SU-DHL-6 (cell line): ENCODE data around the gene MTMR2.

Source experiments
- H2AFZ ChIP-seq: fragments of 200-600 bp; sonication (generic); 2 replicates; pipeline ENCODE4 v1.6.1; 2014; ENCODE audit warnings: low read depth, mild to moderate bottlenecking, moderate library complexity, mixed read lengths, antibody characterized with exemption, low read length; ENCODE audit not compliant: severe bottlenecking
- H3F3A ChIP-seq: fragments of 200-600 bp; shearing (Covaris generic); 2 replicates; pipeline ENCODE4 v1.6.0; 2016; ENCODE audit warnings: antibody characterized with exemption, mild to moderate bottlenecking; ENCODE audit not compliant: insufficient read depth
- H3K27ac ChIP-seq: fragments of 200-600 bp; sonication (generic); 2 replicates; pipeline ENCODE4 v1.5.1; 2016; ENCODE audit warnings: low read depth, mild to moderate bottlenecking, low read length, moderate library complexity, mixed read lengths
- H3K27me3 ChIP-seq: fragments of 200-600 bp; sonication (generic), shearing (Covaris generic); 2 replicates; pipeline ENCODE4 v1.6.0; 2014; ENCODE audit warnings: mild to moderate bottlenecking, low read length
- H3K36me3 ChIP-seq: fragments of 200-600 bp; sonication (generic); 2 replicates; pipeline ENCODE4 v1.6.1; 2014; ENCODE audit warnings: mild to moderate bottlenecking, low read length, mixed read lengths
- H3K4me2 ChIP-seq: fragments of 300-600, 200-600 bp; shearing (Covaris generic), sonication (generic); 2 replicates; pipeline ENCODE4 v1.6.0; 2014; ENCODE audit warnings: low read length, low read depth, mild to moderate bottlenecking; ENCODE audit not compliant: poor library complexity, severe bottlenecking
- H3K4me3 ChIP-seq: fragments of 200-600 bp; sonication (generic); 2 replicates; pipeline ENCODE4 v1.5.1; 2014; ENCODE audit warnings: antibody characterized with exemption, low read length, mild to moderate bottlenecking, mixed read lengths; ENCODE audit not compliant: insufficient read depth, poor library complexity, severe bottlenecking
- H3K79me2 ChIP-seq: fragments of 200-600 bp; sonication (generic); 2 replicates; pipeline ENCODE4 v1.6.1; 2014; ENCODE audit warnings: mild to moderate bottlenecking, low read length, moderate library complexity; ENCODE audit not compliant: insufficient read depth
- H3K9ac ChIP-seq: fragments of 200-600 bp; sonication (generic); 2 replicates; pipeline ENCODE4 v1.7.0; 2014; ENCODE audit warnings: mild to moderate bottlenecking, low read length
- H3K9me2 ChIP-seq: fragments of 200-600 bp; sonication (generic); replicated peaks from 2 replicates; pipeline ENCODE4 v1.6.1; 2014; ENCODE audit warnings: low read length; ENCODE audit not compliant: insufficient read depth
- H3K9me3 ChIP-seq: fragments of 200-600 bp; sonication (generic); 2 replicates; pipeline ENCODE4 v1.6.1; 2014; ENCODE audit warnings: low read length, mixed read lengths; ENCODE audit not compliant: insufficient read depth
- H4K20me1 ChIP-seq: fragments of 200-600 bp; sonication (generic); 2 replicates; pipeline ENCODE4 v1.6.1; 2014; ENCODE audit warnings: low read depth, mild to moderate bottlenecking, antibody characterized with exemption, low read length, moderate library complexity, mixed read lengths
- CTCF ChIP-seq: fragments of 200-600 bp; sonication (generic); IDR thresholded peaks from one replicate; pipeline ENCODE4 v1.5.1; 2017; ENCODE audit warnings: antibody characterized with exemption, mild to moderate bottlenecking, low read length, moderate library complexity; ENCODE audit not compliant: insufficient read depth, poor library complexity, severe bottlenecking
- EZH2phosphoT487 ChIP-seq: fragments of 200-600 bp; sonication (generic), shearing (Covaris generic); conservative IDR thresholded peaks from 2 replicates; pipeline ENCODE4 v1.6.1; 2018; ENCODE audit warnings: mild to moderate bottlenecking, antibody characterized with exemption, low read length, moderate library complexity, mixed read lengths

MTMR2 gene

GRCh38 chr11:95849087-95849825 is 74.7 kb downstream of the MTMR2 start:
- no peaks in the 10 kb centered on the region for H3K9me2 ChIP-seq
- no peak overlapping the region for H3K27ac ChIP-seq
- H3K79me2 ChIP-seq = no peaks in the 10 kb centered on the region
- TF ChIP-seq EZH2phosphoT487 (no peak), CTCF (peak; percentile 20)
- H3K36me3 ChIP-seq = peaks cover 11% of the 10 kb centered on the region; the same call in 1 of the 2 replicates
- H3K9me3 ChIP-seq = no peaks in the 10 kb centered on the region
- no peak overlapping the region for H3K4me3 ChIP-seq
- H4K20me1 ChIP-seq = no peaks in the 10 kb centered on the region
- H2AFZ ChIP-seq = no peak overlapping the region
- H3F3A ChIP-seq = no peaks in the 10 kb centered on the region
- no peaks in the 10 kb centered on the region for H3K27me3 ChIP-seq
- H3K9ac ChIP-seq = no peak overlapping the region
- H3K4me2 ChIP-seq = no peak overlapping the region

- TF ChIP-seq CTCF (no peak), EZH2phosphoT487 (no peak)
- Histone ChIP-seq H2AFZ (no peak overlapping the region), H3K9me2 (no peaks in the 10 kb centered on the region), H3K9ac (no peak overlapping the region), H3K27me3 (no peaks in the 10 kb centered on the region), H3K27ac (no peak overlapping the region), H3K79me2 (no peaks in the 10 kb centered on the region), H3K4me2 (no peak overlapping the region), H3K9me3 (no peaks in the 10 kb centered on the region), H4K20me1 (no peaks in the 10 kb centered on the region), H3K4me3 (no peak overlapping the region), H3F3A (no peaks in the 10 kb centered on the region; the same call in 1 of the 2 replicates), H3K36me3 (peaks cover 22% of the 10 kb centered on the region; the same call in 1 of the 2 replicates)
These were observed 78.7 kb downstream of the MTMR2 start for GRCh38 chr11:95845167-95845566.

- H3F3A ChIP-seq = 0 out of 2 replicates have a peak, but pooled peaks cover 2% of the 10 kb centered on the region
- H3K27ac ChIP-seq = no peak overlapping the region
- H3K36me3 ChIP-seq = peaks cover 51% of the 10 kb centered on the region; the same call in 1 of the 2 replicates
These were observed 88.0 kb downstream of the MTMR2 start for GRCh38 chr11:95835768-95836488.

More at GRCh38 chr11:95835768-95836488, 88.0 kb downstream of the MTMR2 start:
- H3K27me3 ChIP-seq = no peaks in the 10 kb centered on the region
- H3K9me2 ChIP-seq = no peaks in the 10 kb centered on the region
- H3K4me3 ChIP-seq = no peak overlapping the region
- no peaks in the 10 kb centered on the region for H3K9me3 ChIP-seq
- H3K79me2 ChIP-seq = no peaks in the 10 kb centered on the region
- H3K4me2 ChIP-seq = no peak overlapping the region
- H3K9ac ChIP-seq = no peak overlapping the region
- H2AFZ ChIP-seq = no peak overlapping the region
- no peaks in the 10 kb centered on the region for H4K20me1 ChIP-seq
- peak; percentile 82 for TF ChIP-seq CTCF
- no peak for TF ChIP-seq EZH2phosphoT487
